Nephron progenitor cell (in vitro differentiated cells): ENCODE data around the gene ROMO1.
"Not testable (repeated sequence)": the region's sequence is repeated elsewhere in the genome, so short reads cannot be mapped to it uniquely, and the experiment has no call there.

Experiments
- DNase-seq: peaks from one replicate; pipeline ENCODE4 v3.0.0; 2021
- H3K27ac Mint-ChIP-seq: 2 replicates; pipeline ENCODE4 v1.8.0; 2021; ENCODE audit warnings: mild to moderate bottlenecking, moderate library complexity, mixed read lengths
- H3K27me3 Mint-ChIP-seq: 2 replicates; pipeline ENCODE4 v1.8.0; 2021; ENCODE audit warnings: mild to moderate bottlenecking, low read depth, mixed read lengths; ENCODE audit not compliant: poor library complexity
- H3K36me3 Mint-ChIP-seq: 2 replicates; pipeline ENCODE4 v1.8.0; 2021; ENCODE audit warnings: low read depth, mixed read lengths
- H3K4me1 Mint-ChIP-seq: 2 replicates; pipeline ENCODE4 v1.8.0; 2021; ENCODE audit warnings: mixed read lengths
- H3K4me3 Mint-ChIP-seq: 2 replicates; pipeline ENCODE4 v1.8.0; 2021; ENCODE audit warnings: mild to moderate bottlenecking, moderate library complexity, mixed read lengths
- H3K9me3 Mint-ChIP-seq: 2 replicates; pipeline ENCODE4 v1.8.0; 2021; ENCODE audit warnings: mild to moderate bottlenecking, moderate library complexity, mixed read lengths
- CTCF ChIP-seq: fragments of 200-600 bp; sonication (generic); IDR thresholded peaks from 2 replicates; pipeline ENCODE4 v1.5.0; 2021; ENCODE audit warnings: antibody characterized with exemption

Gene ROMO1

GRCh38 chr20:35743693-35744491 is 44.7 kb downstream of the ROMO1 start:
- Mint-ChIP-seq H3K27ac (peak overlapping the region; percentile 85), H3K4me3 (peak overlapping the region; percentile 99), H3K9me3 (peaks cover 3% of the 10 kb centered on the region), H3K4me1 (peaks cover 42% of the 10 kb centered on the region), H3K27me3 (peaks cover 5% of the 10 kb centered on the region), H3K36me3 (peaks cover 25% of the 10 kb centered on the region)
- DNase-seq, result peak; percentile 17
- no peak for TF ChIP-seq CTCF

- H3K27me3 Mint-ChIP-seq, H3K4me3 Mint-ChIP-seq, H3K27ac Mint-ChIP-seq, DNase-seq, H3K9me3 Mint-ChIP-seq: not testable (repeated sequence)
- Mint-ChIP-seq H3K4me1 (peaks cover 39% of the 10 kb centered on the region), H3K36me3 (peaks cover 20% of the 10 kb centered on the region)
Measured at GRCh38 chr20:35744492-35744841, 45.3 kb downstream of the ROMO1 start.
